A549 treated with CpdA at 1 μM for 4 hours (cell line): ENCODE results near the gene PSMA8. TPM values are rescaled to one million over a fixed set of nuclear protein-coding genes. Genes with fewer than 3 reads are reported as not detected.

ENCODE experiments used
- total RNA-seq: library from RNA; stranded (reverse); fragments of 200-300 nt; extraction: Qiagen RNA extraction; gene quantifications from 5 replicates; pipeline ENCODE4 v1.2.3, GENCODE V29; 2022; ENCODE audit warnings: low read depth

The PSMA8 gene
- total RNA-seq, result not detected in 5 replicates

GRCh38 chr18:26133652-26134051 lies at the start of gene PSMA8:
TSS of gene PSMA8 (plus strand) at chr18:26133869. CDS start at chr18:26133966, 97 bp downstream.

GRCh38 chr18:26090130-26091046 lies 43.3 kb upstream of the PSMA8 start, which contains the start of gene SS18:
TSS of gene SS18 (minus strand) at chr18:26090613. CDS start at chr18:26090569, 44 bp downstream.

GRCh38 chr18:26226229-26227050 lies 92.8 kb downstream of the PSMA8 start, which contains the start of gene TAF4B:
TSS of gene TAF4B (plus strand) at chr18:26226445. CDS start at chr18:26226934, 489 bp downstream.

Other genes with a start within 250 kb of the PSMA8 start
- 48.2 to 61.6 TPM (median 53.0 TPM) in 5 replicates for gene SS18, start 43.3 kb upstream of the PSMA8 start, total RNA-seq
- 5.0 to 5.4 TPM (median 5.3 TPM) in 5 replicates for gene TAF4B, start 92.6 kb downstream of the PSMA8 start, total RNA-seq